Neural progenitor cell (in vitro differentiated cells): ENCODE measurements around the gene MTFR1L. TPM values are rescaled to one million over a fixed set of nuclear protein-coding genes. Genes with fewer than 3 reads are reported as not detected.

Experiments used
- DNase-seq: peaks from one replicate; pipeline ENCODE4 v3.0.0-alpha.2; 2016; ENCODE audit warnings: low spot score
- H2AFZ ChIP-seq: fragments of 200-600 bp; sonication (generic); replicated peaks from 2 replicates; pipeline ENCODE4 v1.6.1; 2016; ENCODE audit warnings: antibody characterized with exemption
- H3F3A ChIP-seq: fragments of 200-600 bp; sonication (generic); 2 replicates; pipeline ENCODE4 v1.6.1; 2016; ENCODE audit warnings: antibody characterized with exemption, low read depth
- H3K27ac ChIP-seq: fragments of 200-600 bp; sonication (generic); 2 replicates; pipeline ENCODE4 v1.5.1; 2016; ENCODE audit warnings: mild to moderate bottlenecking
- H3K27me3 ChIP-seq: fragments of 200-600 bp; sonication (generic); 2 replicates; pipeline ENCODE4 v1.6.1; 2016; ENCODE audit warnings: mild to moderate bottlenecking, moderate library complexity
- H3K36me3 ChIP-seq: fragments of 200-600 bp; sonication (generic); 2 replicates; pipeline ENCODE4 v1.5.1; 2016
- H3K4me1 ChIP-seq: fragments of 200-600 bp; sonication (generic); 2 replicates; pipeline ENCODE4 v1.6.1; 2016; ENCODE audit warnings: mixed run types
- H3K4me2 ChIP-seq: fragments of 200-600 bp; sonication (generic); 2 replicates; pipeline ENCODE4 v1.6.1; 2016
- H3K4me3 ChIP-seq: fragments of 200-600 bp; sonication (generic); 2 replicates; pipeline ENCODE4 v1.5.1; 2016
- H3K79me2 ChIP-seq: fragments of 200-600 bp; sonication (generic); 2 replicates; pipeline ENCODE4 v1.6.1; 2016; ENCODE audit warnings: low read depth
- H3K9ac ChIP-seq: fragments of 200-600 bp; sonication (generic); 2 replicates; pipeline ENCODE4 v1.6.1; 2016
- H3K9me3 ChIP-seq: fragments of 200-600 bp; sonication (generic); 2 replicates; pipeline ENCODE4 v1.5.1; 2016; ENCODE audit warnings: low read depth
- H4K20me1 ChIP-seq: fragments of 200-600 bp; sonication (generic); 2 replicates; pipeline ENCODE4 v1.6.1; 2016; ENCODE audit warnings: low read depth
- H3K27ac Mint-ChIP-seq: 3 replicates; pipeline ENCODE4 v1.8.0; 2021; ENCODE audit warnings: mixed read lengths
- H3K27me3 Mint-ChIP-seq: 2 replicates; pipeline ENCODE4 v1.8.0; 2022; ENCODE audit warnings: low read depth, mild to moderate bottlenecking, inconsistent platforms, moderate library complexity, mixed read lengths; ENCODE audit not compliant: insufficient read depth
- H3K36me3 Mint-ChIP-seq: 3 replicates; pipeline ENCODE4 v1.8.0; 2021; ENCODE audit warnings: mixed read lengths
- H3K4me1 Mint-ChIP-seq: 3 replicates; pipeline ENCODE4 v1.8.0; 2021; ENCODE audit warnings: mixed read lengths
- H3K4me3 Mint-ChIP-seq: 3 replicates; pipeline ENCODE4 v1.8.0; 2021; ENCODE audit warnings: mild to moderate bottlenecking, moderate library complexity, mixed read lengths
- H3K9me3 Mint-ChIP-seq: 3 replicates; pipeline ENCODE4 v1.8.0; 2020; ENCODE audit warnings: mixed read lengths
- CTCF ChIP-seq: fragments of 200-600 bp; sonication (generic); IDR thresholded peaks from 2 replicates; pipeline ENCODE4 v1.5.1; 2017; ENCODE audit warnings: antibody characterized with exemption, mild to moderate bottlenecking
- EZH2 ChIP-seq: fragments of 200-600 bp; sonication (generic); IDR thresholded peaks from 2 replicates; pipeline ENCODE4 v1.6.1; 2017; ENCODE audit warnings: antibody characterized with exemption, mild to moderate bottlenecking, moderate library complexity
- EZH2phosphoT487 ChIP-seq: fragments of 200-600 bp; sonication (generic); IDR thresholded peaks from 2 replicates; pipeline ENCODE4 v1.6.1; 2017; ENCODE audit warnings: antibody characterized with exemption
- total RNA-seq: library from RNA; depleted of rRNA; stranded (reverse); fragments of >200 nt; gene quantifications from 2 replicates; pipeline ENCODE4 v1.2.3, GENCODE V29; 2015; ENCODE audit warnings: low replicate concordance

Gene MTFR1L
- total RNA-seq, 1 donor from 2014 or later, result 20.7 TPM

DNA sequence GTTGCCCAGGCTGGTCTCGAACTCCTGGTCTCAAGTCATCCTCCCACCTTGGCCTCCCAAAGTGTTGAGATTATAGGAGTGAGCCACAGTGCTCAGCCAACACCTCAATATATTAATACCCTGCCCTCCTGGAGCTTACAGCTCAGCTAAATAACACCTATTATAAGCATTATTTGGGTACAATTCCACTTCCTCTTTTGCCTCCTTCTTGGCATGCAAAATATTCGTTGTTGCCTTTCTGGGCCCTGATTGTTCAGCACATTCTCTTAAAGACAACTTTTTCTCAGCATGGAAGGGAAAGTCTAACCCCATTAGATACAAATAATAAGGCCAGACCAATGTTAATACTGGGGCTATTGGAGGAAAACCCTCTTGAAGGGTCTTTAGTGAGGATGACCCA lies 53.0 kb downstream of the MTFR1L start:
- Histone ChIP-seq H3K4me3 (no peak overlapping the region), H3K9ac (no peak overlapping the region), H2AFZ (no peak overlapping the region), H3K4me1 (peaks cover 21% of the 10 kb centered on the region), H3K27me3 (peaks cover 25% of the 10 kb centered on the region), H3K9me3 (no peaks in the 10 kb centered on the region), H3K36me3 (no peaks in the 10 kb centered on the region), H3K4me2 (no peak overlapping the region), H3F3A (peaks cover 47% of the 10 kb centered on the region), H4K20me1 (peaks cover 15% of the 10 kb centered on the region), H3K79me2 (no peaks in the 10 kb centered on the region), H3K27ac (no peak overlapping the region)
- peaks cover 34% of the 10 kb centered on the region for H3K4me1 Mint-ChIP-seq
- H3K9me3 Mint-ChIP-seq, result no peaks in the 10 kb centered on the region
- no peak for DNase-seq
- H3K27ac Mint-ChIP-seq, result no peak overlapping the region
- peaks cover 13% of the 10 kb centered on the region for H3K27me3 Mint-ChIP-seq
- TF ChIP-seq EZH2phosphoT487, result no peak
- no peak for TF ChIP-seq EZH2
- no peak for TF ChIP-seq CTCF
- no peak overlapping the region for H3K4me3 Mint-ChIP-seq
- H3K36me3 Mint-ChIP-seq, result no peaks in the 10 kb centered on the region

DNA sequence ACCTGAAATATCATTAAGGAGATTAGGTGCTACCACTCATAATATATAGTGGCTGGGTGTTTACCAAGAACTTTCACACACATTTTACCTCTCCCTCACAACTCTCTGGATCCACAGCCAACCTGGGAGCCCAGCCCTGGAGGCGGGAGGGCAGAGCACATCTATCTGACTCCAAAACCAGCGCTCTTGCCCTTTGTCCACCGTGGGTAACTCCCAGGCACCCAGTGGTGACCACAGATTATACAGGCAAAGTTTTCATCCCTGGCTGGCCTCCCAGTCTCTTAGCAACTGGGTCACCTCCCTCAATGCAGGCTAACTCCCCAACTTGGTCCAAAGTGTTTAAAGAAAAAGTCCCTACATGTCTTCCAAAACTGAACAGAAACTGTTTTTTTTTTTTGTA lies 53.4 kb downstream of the MTFR1L start:
- H2AFZ ChIP-seq, result no peak overlapping the region
- Mint-ChIP-seq H3K9me3 (no peaks in the 10 kb centered on the region), H3K4me3 (peak overlapping the region; percentile 73), H3K4me1 (peaks cover 29% of the 10 kb centered on the region), H3K27ac (no peak overlapping the region), H3K27me3 (peaks cover 15% of the 10 kb centered on the region), H3K36me3 (no peaks in the 10 kb centered on the region)
- DNase-seq, result peak; percentile 26
- H3K27me3 ChIP-seq, result peaks cover 28% of the 10 kb centered on the region
- H3K27ac ChIP-seq, result no peak overlapping the region
- peaks cover 45% of the 10 kb centered on the region for H3F3A ChIP-seq
- no peaks in the 10 kb centered on the region for H3K79me2 ChIP-seq
- H3K4me3 ChIP-seq, result no peak overlapping the region
- no peaks in the 10 kb centered on the region for H3K36me3 ChIP-seq
- peaks cover 19% of the 10 kb centered on the region for H3K4me1 ChIP-seq
- peaks cover 15% of the 10 kb centered on the region for H4K20me1 ChIP-seq
- no peak overlapping the region for H3K9ac ChIP-seq
- no peak overlapping the region for H3K4me2 ChIP-seq
- no peak for TF ChIP-seq CTCF
- no peak for TF ChIP-seq EZH2
- no peak for TF ChIP-seq EZH2phosphoT487
- H3K9me3 ChIP-seq, result no peaks in the 10 kb centered on the region

GRCh38 chr1:25874209-25874608 lies 54.5 kb downstream of the MTFR1L start:
- Histone ChIP-seq H2AFZ (no peak overlapping the region), H3K27ac (no peak overlapping the region), H3K9ac (no peak overlapping the region), H3K9me3 (no peaks in the 10 kb centered on the region), H3K27me3 (peaks cover 28% of the 10 kb centered on the region), H4K20me1 (peaks cover 13% of the 10 kb centered on the region), H3K36me3 (no peaks in the 10 kb centered on the region), H3K4me3 (no peak overlapping the region), H3F3A (peaks cover 42% of the 10 kb centered on the region), H3K4me2 (peak overlapping the region; percentile 81), H3K79me2 (no peaks in the 10 kb centered on the region), H3K4me1 (peaks cover 18% of the 10 kb centered on the region)
- no peak overlapping the region for H3K4me3 Mint-ChIP-seq
- TF ChIP-seq EZH2phosphoT487 (no peak), CTCF (no peak), EZH2 (no peak)
- H3K36me3 Mint-ChIP-seq, result no peaks in the 10 kb centered on the region
- peaks cover 17% of the 10 kb centered on the region for H3K27me3 Mint-ChIP-seq
- H3K4me1 Mint-ChIP-seq, result peaks cover 29% of the 10 kb centered on the region
- H3K27ac Mint-ChIP-seq, result no peak overlapping the region
- H3K9me3 Mint-ChIP-seq, result no peaks in the 10 kb centered on the region
- no peak for DNase-seq
